Activated CD8-positive, alpha-beta T cell treated with anti-CD3 and anti-CD28 coated beads for 36 hours (primary cell): ENCODE measurements around the gene CEBPB. TPM values are rescaled to one million over a fixed set of nuclear protein-coding genes. Genes with fewer than 3 reads are reported as not detected.

ENCODE experiments used
- ATAC-seq: fragments of 200-7000 bp; cut with Tn5 transposase; one replicate; pipeline ENCODE4 v1.10.0; 2021; ENCODE audit warnings: mild to moderate bottlenecking, moderate library complexity
- CTCF ChIA-PET: fragments of 350-600 bp; sonication (Branson Sonifier 250); formaldehyde crosslinking; loops from one replicate; lab custom pipeline; 2021; ENCODE audit warnings: antibody characterized with exemption; lab: Charles Lee
- POLR2A ChIA-PET: fragments of 350-600 bp; sonication (Branson Sonifier 250); formaldehyde crosslinking; loops from one replicate; lab custom pipeline; 2021; ENCODE audit warnings: antibody characterized with exemption; lab: Charles Lee
- DNase-seq: peaks from one replicate; pipeline ENCODE4 v3.0.0-alpha.2; 2020
- H3K27ac Mint-ChIP-seq: one replicate; pipeline ENCODE4 v1.8.0; 2021; ENCODE audit warnings: mild to moderate bottlenecking, mixed read lengths
- H3K27me3 Mint-ChIP-seq: one replicate; pipeline ENCODE4 v1.8.0; 2021; ENCODE audit warnings: mixed read lengths
- H3K36me3 Mint-ChIP-seq: one replicate; pipeline ENCODE4 v1.8.0; 2021; ENCODE audit warnings: low read depth, mixed read lengths
- H3K4me1 Mint-ChIP-seq: one replicate; pipeline ENCODE4 v1.8.0; 2021; ENCODE audit warnings: low read depth, mixed read lengths
- H3K4me3 Mint-ChIP-seq: one replicate; pipeline ENCODE4 v1.8.0; 2021; ENCODE audit warnings: mild to moderate bottlenecking, moderate library complexity, mixed read lengths
- H3K9me3 Mint-ChIP-seq: one replicate; pipeline ENCODE4 v1.8.0; 2021; ENCODE audit warnings: mixed read lengths
- CTCF ChIP-seq: fragments of 200-600 bp; IDR thresholded peaks from one replicate; pipeline ENCODE4 v1.8.0; 2022; ENCODE audit warnings: antibody characterized with exemption, mild to moderate bottlenecking
- intact Hi-C: fragments of 100-400 bp; cut with micrococcal nuclease; formaldehyde crosslinking; loops from one replicate; pipeline ENCODE4 v1.10.0; 2022
- total RNA-seq, 2 experiments: library from RNA; stranded (reverse); gene quantifications; one replicate each; pipeline ENCODE4 v1.2.3, GENCODE V29; 2021

CEBPB gene
- total RNA-seq, 2 experiments from 2014 or later: 27.2 to 28.4 TPM

GRCh38 chr20:50217207-50217949 is 26.7 kb downstream of the CEBPB start:
- Mint-ChIP-seq H3K4me1 (no peaks in the 10 kb centered on the region), H3K36me3 (no peaks in the 10 kb centered on the region), H3K27ac (no peak overlapping the region), H3K9me3 (no peaks in the 10 kb centered on the region), H3K27me3 (peaks cover 10% of the 10 kb centered on the region), H3K4me3 (no peak overlapping the region)
- DNase-seq: no peak
- no peak for ATAC-seq
- POLR2A ChIA-PET: no interaction called here
- CTCF ChIA-PET: interaction anchor here (0.7 kb wide), 1 partner anchor 18 kb away, joined by 3 read pairs; no protein-coding TSS in a partner anchor
- intact Hi-C loops: no loop called here
- no peak for TF ChIP-seq CTCF

GRCh38 chr20:50218987-50219435 is 28.4 kb downstream of the CEBPB start:
- H3K4me3 Mint-ChIP-seq: no peak overlapping the region
- peaks cover 6% of the 10 kb centered on the region for H3K27me3 Mint-ChIP-seq
- intact Hi-C loops: no loop called here
- TF ChIP-seq CTCF: no peak
- ChIA-PET CTCF (interaction anchor here (1.6 kb wide), 1 partner anchor 11 kb away, joined by 3 read pairs; no protein-coding TSS in a partner anchor), POLR2A (interaction anchor here (0.7 kb wide), 1 partner anchor 231 kb away, joined by 3 read pairs; no protein-coding TSS in a partner anchor)
- ATAC-seq: no peak
- no peaks in the 10 kb centered on the region for H3K9me3 Mint-ChIP-seq
- no peak overlapping the region for H3K27ac Mint-ChIP-seq
- H3K36me3 Mint-ChIP-seq: no peaks in the 10 kb centered on the region
- no peaks in the 10 kb centered on the region for H3K4me1 Mint-ChIP-seq
- no peak for DNase-seq

- no peak for DNase-seq
- TF ChIP-seq CTCF: no peak
- Mint-ChIP-seq H3K27me3 (peaks cover 6% of the 10 kb centered on the region), H3K4me3 (no peak overlapping the region), H3K9me3 (peaks cover 1% of the 10 kb centered on the region), H3K4me1 (peaks cover 2% of the 10 kb centered on the region), H3K36me3 (no peaks in the 10 kb centered on the region), H3K27ac (no peak overlapping the region)
- intact Hi-C loops: no loop called here
- CTCF ChIA-PET: interaction anchor here (1.6 kb wide), 1 partner anchor 12 kb away, joined by 3 read pairs; no protein-coding TSS in a partner anchor
- POLR2A ChIA-PET: no interaction called here
- ATAC-seq: no peak
Observed at GRCh38 chr20:50219600-50219999, 29.0 kb downstream of the CEBPB start.

GRCh38 chr20:50220093-50220893 is 29.7 kb downstream of the CEBPB start:
- Mint-ChIP-seq H3K9me3 (peaks cover 2% of the 10 kb centered on the region), H3K27me3 (peaks cover 5% of the 10 kb centered on the region), H3K4me3 (no peak overlapping the region), H3K27ac (no peak overlapping the region), H3K36me3 (no peaks in the 10 kb centered on the region), H3K4me1 (peaks cover 6% of the 10 kb centered on the region)
- intact Hi-C loops: no loop called here
- DNase-seq (no peak), ATAC-seq (no peak)
- POLR2A ChIA-PET: no interaction called here
- no peak for TF ChIP-seq CTCF
- CTCF ChIA-PET: no interaction called here
